ENCODE measurements around the gene S1PR4. TPM values are rescaled to one million over a fixed set of nuclear protein-coding genes. Genes with fewer than 3 reads are reported as not detected.
"Not testable (repeated sequence)": the region's sequence is repeated elsewhere in the genome, so short reads cannot be mapped to it uniquely, and the experiment has no call there.

S1PR4 gene
- total RNA-seq, 1 donor from 2014 or later: 0.26 TPM

DNA sequence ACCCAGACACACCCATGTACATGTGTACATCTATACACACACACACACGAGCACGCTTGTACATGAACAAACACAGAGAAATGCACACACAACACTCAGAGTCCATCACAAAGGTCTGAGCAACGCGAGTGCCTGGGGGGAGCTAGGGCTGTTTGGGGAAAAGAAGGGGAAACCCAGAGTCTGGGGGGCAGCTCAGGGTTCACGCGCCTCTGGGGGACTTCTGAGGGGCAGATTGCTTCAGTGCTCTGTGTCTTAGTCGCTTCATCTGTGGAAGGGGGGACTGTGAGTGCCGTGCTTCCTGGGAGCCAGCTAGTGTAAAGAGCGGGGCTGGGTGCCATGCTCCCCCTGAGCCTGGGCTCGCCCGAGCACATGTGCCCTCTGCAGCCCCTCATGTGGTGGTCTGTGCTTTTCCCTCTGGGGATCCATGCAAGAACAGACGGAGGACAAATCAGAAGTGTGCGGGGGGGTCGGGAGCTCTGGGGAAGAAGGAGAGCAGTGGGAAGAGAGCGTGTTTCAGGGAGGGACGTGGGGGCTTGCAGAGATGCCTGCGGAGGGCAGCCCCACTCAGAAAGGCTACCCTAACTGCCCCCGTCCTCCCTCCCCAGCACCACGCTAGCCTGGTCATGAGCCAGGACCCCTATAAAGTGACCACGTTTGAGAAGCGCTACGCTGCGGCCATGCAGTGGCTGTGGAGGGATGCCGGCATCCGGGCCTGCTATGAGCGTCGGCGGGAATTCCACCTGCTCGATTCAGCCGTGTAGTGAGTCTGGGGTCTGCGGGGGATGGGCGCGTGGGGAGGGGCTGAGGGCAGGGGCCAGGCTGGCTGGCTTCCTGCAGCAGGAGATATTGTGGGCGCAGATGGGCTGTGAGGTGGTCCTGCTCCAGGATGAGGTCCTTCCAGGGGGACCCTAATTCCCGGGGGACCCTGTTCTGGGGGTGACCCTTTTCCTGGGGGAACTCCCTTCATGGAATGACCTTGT, 28.8 kb upstream of the S1PR4 start:
- TF ChIP-seq, protein P1, sequence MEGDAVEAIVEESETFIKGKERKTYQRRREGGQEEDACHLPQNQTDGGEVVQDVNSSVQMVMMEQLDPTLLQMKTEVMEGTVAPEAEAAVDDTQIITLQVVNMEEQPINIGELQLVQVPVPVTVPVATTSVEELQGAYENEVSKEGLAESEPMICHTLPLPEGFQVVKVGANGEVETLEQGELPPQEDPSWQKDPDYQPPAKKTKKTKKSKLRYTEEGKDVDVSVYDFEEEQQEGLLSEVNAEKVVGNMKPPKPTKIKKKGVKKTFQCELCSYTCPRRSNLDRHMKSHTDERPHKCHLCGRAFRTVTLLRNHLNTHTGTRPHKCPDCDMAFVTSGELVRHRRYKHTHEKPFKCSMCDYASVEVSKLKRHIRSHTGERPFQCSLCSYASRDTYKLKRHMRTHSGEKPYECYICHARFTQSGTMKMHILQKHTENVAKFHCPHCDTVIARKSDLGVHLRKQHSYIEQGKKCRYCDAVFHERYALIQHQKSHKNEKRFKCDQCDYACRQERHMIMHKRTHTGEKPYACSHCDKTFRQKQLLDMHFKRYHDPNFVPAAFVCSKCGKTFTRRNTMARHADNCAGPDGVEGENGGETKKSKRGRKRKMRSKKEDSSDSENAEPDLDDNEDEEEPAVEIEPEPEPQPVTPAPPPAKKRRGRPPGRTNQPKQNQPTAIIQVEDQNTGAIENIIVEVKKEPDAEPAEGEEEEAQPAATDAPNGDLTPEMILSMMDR (IDR thresholded peaks at IDR 0.05; ENCODE audit: insufficient read depth, low read length, severe bottlenecking): no peak
- FAIRE-seq (no peak), DNase-seq (ENCODE audit: low read depth) (no peak)
- peaks cover 33% of the 10 kb centered on the region for H3K36me3 ChIP-seq (ENCODE audit: control insufficient read depth, insufficient read depth, low read length)
- H3K4me3 ChIP-seq (ENCODE audit: low read depth, low read length): no peak overlapping the region
- no peaks in the 10 kb centered on the region for H3K27me3 ChIP-seq (ENCODE audit: control insufficient read depth, insufficient read depth, low read length)

DNA sequence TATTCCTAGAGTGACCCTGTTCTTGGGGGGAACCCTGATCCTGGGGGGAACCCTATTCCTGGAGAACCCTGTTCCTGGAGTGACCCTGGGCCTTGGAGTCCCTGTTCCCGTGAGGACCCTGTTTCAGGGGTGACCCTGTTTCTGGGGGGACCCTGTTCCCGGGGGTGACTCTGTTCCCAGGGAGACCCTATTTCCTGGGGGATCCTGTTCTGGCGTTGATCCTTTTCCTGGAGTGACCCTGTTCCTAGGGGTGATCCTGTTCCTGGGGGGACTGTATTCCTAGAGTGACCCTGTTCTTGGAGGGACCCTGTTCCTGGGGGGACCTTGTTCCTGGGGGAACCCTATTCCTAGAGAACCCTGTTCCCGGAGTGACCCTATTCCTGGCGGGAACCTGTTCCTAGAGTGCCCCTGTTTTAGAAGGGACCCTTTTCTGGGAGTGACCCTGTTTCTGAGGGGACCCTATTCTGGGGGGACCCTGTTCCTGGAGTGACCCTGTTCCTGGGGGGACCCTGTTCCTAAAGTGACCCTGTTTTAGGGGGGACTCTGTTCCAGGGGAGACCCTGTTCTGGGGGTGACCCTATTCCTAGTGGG, 27.7 kb upstream of the S1PR4 start:
- TF ChIP-seq, protein P1 (IDR thresholded peaks at IDR 0.05; ENCODE audit: insufficient read depth, low read length, severe bottlenecking): no peak
- Histone ChIP-seq H3K4me3 (ENCODE audit: low read depth, low read length) (no peak overlapping the region), H3K27me3 (ENCODE audit: control insufficient read depth, insufficient read depth, low read length) (no peaks in the 10 kb centered on the region), H3K36me3 (ENCODE audit: control insufficient read depth, insufficient read depth, low read length) (peaks cover 35% of the 10 kb centered on the region)
- FAIRE-seq (no peak), DNase-seq (ENCODE audit: low read depth) (no peak)

DNA sequence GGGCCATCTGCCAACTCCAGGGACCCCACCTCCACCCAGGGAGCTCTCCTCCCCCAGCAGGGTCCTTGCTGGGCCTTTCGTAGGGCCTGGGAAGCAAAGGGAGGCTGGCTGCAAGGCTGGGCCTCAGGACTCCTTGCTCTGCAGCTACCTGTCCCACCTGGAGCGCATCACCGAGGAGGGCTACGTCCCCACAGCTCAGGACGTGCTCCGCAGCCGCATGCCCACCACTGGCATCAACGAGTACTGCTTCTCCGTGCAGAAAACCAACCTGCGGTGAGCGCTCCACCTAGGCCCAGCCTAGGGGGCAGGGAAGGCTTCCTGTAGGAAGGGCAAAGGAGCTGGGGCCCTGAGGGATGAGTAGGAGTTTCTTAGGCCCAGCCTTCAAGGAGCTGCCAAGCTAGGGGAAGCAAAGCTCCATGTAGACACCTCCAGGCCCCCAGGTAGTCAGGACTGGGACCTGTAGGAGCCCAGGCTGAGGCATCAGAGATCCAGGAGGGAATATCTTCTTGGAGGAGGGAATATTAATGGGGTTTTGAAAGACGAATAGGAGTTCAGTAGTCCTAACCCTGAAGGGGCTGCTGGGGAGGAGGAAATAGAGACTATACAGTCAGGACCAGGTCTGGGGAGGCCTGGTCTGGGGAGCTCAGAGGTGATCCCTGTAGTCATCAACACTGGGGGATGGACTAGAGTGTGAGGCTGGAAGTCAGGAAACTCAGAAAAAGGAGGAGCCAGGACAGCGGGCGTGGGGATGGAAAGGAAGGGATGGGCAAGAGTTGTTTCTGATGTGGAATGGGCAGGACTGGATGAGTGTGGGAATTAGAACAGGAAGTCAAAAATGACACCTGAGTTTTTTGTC, 26.8 kb upstream of the S1PR4 start:
- TF ChIP-seq, protein P1 (IDR thresholded peaks at IDR 0.05; ENCODE audit: insufficient read depth, low read length, severe bottlenecking): no peak
- H3K36me3 ChIP-seq (ENCODE audit: control insufficient read depth, insufficient read depth, low read length): peaks cover 38% of the 10 kb centered on the region
- DNase-seq (ENCODE audit: low read depth): peak; percentile 54
- no peak overlapping the region for H3K4me3 ChIP-seq (ENCODE audit: low read depth, low read length)
- FAIRE-seq: no peak
- no peaks in the 10 kb centered on the region for H3K27me3 ChIP-seq (ENCODE audit: control insufficient read depth, insufficient read depth, low read length)

DNA sequence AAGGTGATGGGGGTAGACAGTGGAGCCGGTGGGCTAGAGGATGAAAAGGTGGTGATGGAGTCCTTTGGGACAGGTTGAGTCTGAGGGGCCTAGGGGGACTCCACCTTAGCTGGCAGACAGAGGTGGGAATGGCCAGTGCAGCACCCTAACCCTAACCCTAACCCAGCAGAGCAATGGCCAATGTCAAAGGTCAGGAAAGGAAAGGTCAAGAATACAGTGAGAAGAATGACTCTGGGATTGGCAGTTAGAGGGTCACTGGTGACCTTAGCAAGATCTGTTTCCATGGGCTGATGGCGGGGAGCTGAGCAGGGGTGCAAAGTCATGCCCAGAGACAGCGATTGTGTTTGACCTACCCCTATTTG, 26.2 kb upstream of the S1PR4 start:
- no peak overlapping the region for H3K4me3 ChIP-seq (ENCODE audit: low read depth, low read length)
- no peaks in the 10 kb centered on the region for H3K27me3 ChIP-seq (ENCODE audit: control insufficient read depth, insufficient read depth, low read length)
- peaks cover 41% of the 10 kb centered on the region for H3K36me3 ChIP-seq (ENCODE audit: control insufficient read depth, insufficient read depth, low read length)
- no peak for FAIRE-seq
- TF ChIP-seq, protein P1 (IDR thresholded peaks at IDR 0.05; ENCODE audit: insufficient read depth, low read length, severe bottlenecking): no peak
- DNase-seq (ENCODE audit: low read depth): no peak

DNA sequence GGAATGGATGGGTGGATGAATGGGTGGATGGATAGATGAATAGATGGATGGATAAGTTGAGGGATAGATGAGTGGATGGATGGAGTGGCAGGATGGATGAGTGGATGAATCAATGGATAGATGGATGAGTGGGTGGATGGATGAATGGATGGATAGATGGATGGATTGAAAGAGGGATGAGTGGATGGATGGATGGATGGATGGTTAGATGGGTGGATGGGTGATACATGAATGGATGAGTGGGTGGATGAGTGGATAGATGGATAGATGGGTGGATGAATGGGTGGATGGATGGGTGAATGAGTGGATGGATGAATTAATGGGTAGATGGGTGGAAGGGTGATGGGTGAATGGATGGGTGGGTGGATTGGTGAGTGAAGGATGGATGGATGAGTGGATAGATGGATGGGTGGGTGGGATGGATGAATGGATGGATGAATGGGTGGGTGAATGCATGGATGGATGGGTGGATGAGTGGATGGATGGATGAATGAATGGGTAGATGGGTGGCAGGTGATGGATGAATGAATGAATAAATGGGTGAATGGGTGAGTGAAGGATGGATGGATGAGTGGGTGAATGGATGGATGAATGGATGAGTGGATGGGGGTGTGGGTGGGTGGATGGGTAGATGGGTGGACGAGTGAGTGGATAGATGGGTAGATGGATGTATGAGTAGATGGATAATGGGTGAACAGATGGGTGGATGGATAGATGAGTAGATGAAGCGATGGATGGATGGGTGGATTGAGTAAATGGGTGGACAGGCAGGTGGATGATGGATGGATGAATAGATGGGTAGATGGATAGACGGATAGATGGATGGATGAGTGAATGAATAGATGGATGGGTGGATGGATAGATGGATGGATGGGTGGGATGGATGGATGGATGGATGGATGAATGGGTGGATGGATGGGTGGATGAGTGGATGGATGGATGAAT, 25.0 kb upstream of the S1PR4 start:
- H3K4me3 ChIP-seq (ENCODE audit: low read depth, low read length): no peak overlapping the region
- FAIRE-seq: no peak
- no peak for DNase-seq (ENCODE audit: low read depth)
- no peaks in the 10 kb centered on the region for H3K27me3 ChIP-seq (ENCODE audit: control insufficient read depth, insufficient read depth, low read length)
- TF ChIP-seq, protein P1 (IDR thresholded peaks at IDR 0.05; ENCODE audit: insufficient read depth, low read length, severe bottlenecking): no peak
- H3K36me3 ChIP-seq (ENCODE audit: control insufficient read depth, insufficient read depth, low read length): peaks cover 42% of the 10 kb centered on the region

DNA sequence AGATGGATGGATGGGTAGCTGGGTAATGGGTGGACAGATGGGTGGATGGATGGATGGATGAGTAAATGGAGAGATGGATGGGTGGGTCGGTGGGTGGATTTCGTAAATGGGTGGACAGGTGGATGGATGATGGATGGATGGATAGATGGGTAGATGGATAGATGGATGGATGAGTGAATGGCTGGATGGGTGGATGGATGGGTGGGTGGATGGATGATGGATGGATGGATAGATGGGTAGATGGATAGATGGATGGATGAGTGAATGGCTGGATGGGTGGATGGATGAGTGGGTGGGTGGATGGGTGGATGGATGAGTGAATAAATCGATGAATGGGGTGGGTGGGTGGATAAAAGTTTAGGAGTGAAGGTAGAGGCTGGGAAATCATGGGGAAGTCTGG, 24.1 kb upstream of the S1PR4 start:
- not testable (repeated sequence) for DNase-seq (ENCODE audit: low read depth); H3K4me3 ChIP-seq (ENCODE audit: low read depth, low read length); H3K27me3 ChIP-seq (ENCODE audit: control insufficient read depth, insufficient read depth, low read length); FAIRE-seq
- peaks cover 35% of the 10 kb centered on the region for H3K36me3 ChIP-seq (ENCODE audit: control insufficient read depth, insufficient read depth, low read length)
